22Rv1 (cell line): ENCODE data around the gene PAXX.
A peak's percentile ranks its signal among the peaks of the same experiment; 100 is the strongest.

Experiments
- H3K27ac ChIP-seq: fragments of 450-650 bp; 2 replicates; pipeline ENCODE4 v1.5.1; 2017
- CTCF ChIP-seq: fragments of 450-650 bp; IDR thresholded peaks from 2 replicates; pipeline ENCODE4 v1.5.1; 2017; ENCODE audit warnings: mild to moderate bottlenecking
- ZFX ChIP-seq: fragments of 450-650 bp; IDR thresholded peaks from 2 replicates; pipeline ENCODE4 v1.6.1; 2017; ENCODE audit warnings: antibody characterized with exemption, borderline replicate concordance

Gene PAXX

GRCh38 chr9:136945333-136946227, 46.6 kb upstream of the PAXX start:
- H3K27ac ChIP-seq: peak overlapping the region; percentile 91
- TF ChIP-seq ZFX (no peak), CTCF (no peak)

GRCh38 chr9:136946228-136947027, 45.8 kb upstream of the PAXX start:
- H3K27ac ChIP-seq: peak overlapping the region; percentile 97
- TF ChIP-seq CTCF: no peak
- no peak for TF ChIP-seq ZFX

- TF ChIP-seq ZFX (no peak), CTCF (no peak)
Measured at GRCh38 chr9:136947028-136947891, 45.0 kb upstream of the PAXX start.

GRCh38 chr9:136947955-136948510, 44.2 kb upstream of the PAXX start:
- TF ChIP-seq ZFX: no peak
- peak; percentile 67 for TF ChIP-seq CTCF
- peak overlapping the region; percentile 97 for H3K27ac ChIP-seq

More at GRCh38 chr9:136947028-136947891, 45.0 kb upstream of the PAXX start:
- H3K27ac ChIP-seq: peak overlapping the region; percentile 97

- peak overlapping the region; percentile 97 for H3K27ac ChIP-seq
- TF ChIP-seq CTCF: no peak
- no peak for TF ChIP-seq ZFX
Measured at GRCh38 chr9:136949239-136949816, 42.9 kb upstream of the PAXX start.
